Panc1 (cell line): ENCODE results near the gene RARRES2. TPM values are rescaled to one million over a fixed set of nuclear protein-coding genes. Genes with fewer than 3 reads are reported as not detected.

Experiments
- ATAC-seq: fragments of 200-7000 bp; cut with Tn5 transposase; 2 replicates; pipeline ENCODE4 v1.9.1; 2020; ENCODE audit warnings: mild to moderate bottlenecking, moderate library complexity
- BruUV-seq: library from RNA; stranded (reverse); fragments of 400-500 nt; replicated peaks from 2 replicates; lab custom pipeline; 2021; lab: Mats Ljungman, UMichigan
- CTCF ChIA-PET: fragments of 300-600 bp; sonication (Branson Sonifier 250); formaldehyde crosslinking; loops from one replicate; lab custom pipeline; 2022; ENCODE audit warnings: antibody characterized with exemption; lab: Charles Lee
- POLR2A ChIA-PET: fragments of 300-600 bp; sonication (Branson Sonifier 250); formaldehyde crosslinking; loops from one replicate; lab custom pipeline; 2022; ENCODE audit warnings: antibody characterized with exemption; lab: Charles Lee
- DNase-seq: peaks from one replicate; pipeline ENCODE4 v3.0.0-alpha.2; 2010; ENCODE audit warnings: low read depth, low spot score
- H3K27ac ChIP-seq: 2 replicates; pipeline ENCODE4 v1.5.1; 2011; ENCODE audit warnings: mild to moderate bottlenecking, low read length, inconsistent platforms
- H3K27me3 ChIP-seq: fragments of 200-500 bp; sonication (Bioruptor generic); 2 replicates; pipeline ENCODE4 v1.6.0; 2014; ENCODE audit warnings: low read length, inconsistent platforms; ENCODE audit not compliant: control insufficient read depth, insufficient read depth
- H3K36me3 ChIP-seq: fragments of 200-500 bp; sonication (Bioruptor generic); 2 replicates; pipeline ENCODE4 v1.5.1; 2014; ENCODE audit warnings: inconsistent platforms, mild to moderate bottlenecking, low read length, moderate library complexity; ENCODE audit not compliant: control insufficient read depth, insufficient read depth
- H3K4me1 ChIP-seq: 2 replicates; pipeline ENCODE4 v1.5.1; 2011; ENCODE audit warnings: inconsistent platforms, mild to moderate bottlenecking, low read length, moderate library complexity; ENCODE audit not compliant: control insufficient read depth, insufficient read depth
- H3K4me3 ChIP-seq, 2 experiments: 2 replicates each; pipeline ENCODE4 v1.5.1; 2011 to 2012; ENCODE audit warnings: low read depth in 2 of 2, low read length in 2 of 2, mild to moderate bottlenecking in 2 of 2, inconsistent platforms in 1 of 2, moderate library complexity in 1 of 2
- H3K9me3 ChIP-seq: fragments of 200-500 bp; sonication (Bioruptor generic); 2 replicates; pipeline ENCODE4 v1.5.1; 2014; ENCODE audit warnings: low read depth, mild to moderate bottlenecking, inconsistent platforms, low read length, moderate library complexity; ENCODE audit not compliant: control insufficient read depth, insufficient read depth
- POLR2AphosphoS5 ChIP-seq: IDR thresholded peaks from 2 replicates; pipeline ENCODE4 v1.6.1; 2012; ENCODE audit warnings: mild to moderate bottlenecking, low read depth, low read length, moderate library complexity
- SIN3A ChIP-seq: IDR thresholded peaks from 2 replicates; pipeline ENCODE4 v1.6.1; 2012; ENCODE audit warnings: low read depth, mild to moderate bottlenecking, low read length, moderate library complexity, borderline replicate concordance; ENCODE audit not compliant: insufficient read depth
- TCF7L2 ChIP-seq: IDR thresholded peaks from 2 replicates; pipeline ENCODE4 v1.6.1; 2011; ENCODE audit warnings: mild to moderate bottlenecking, low read depth, low read length, inconsistent platforms
- in situ Hi-C: cut with HindIII; loops from 2 replicates; pipeline ENCODE4 v1.10.0; 2016; ENCODE audit warnings: low sequenced_read_pairs, low pct_unique_long_range_greater_than_20kb
- intact Hi-C: fragments of 100-400 bp; cut with micrococcal nuclease; formaldehyde crosslinking; loops from one replicate; pipeline ENCODE4 v1.10.0; 2022; ENCODE audit not compliant: unreplicated experiment
- total RNA-seq: library from RNA; stranded (reverse); gene quantifications from one replicate; pipeline ENCODE4 v1.2.1, GENCODE V29; 2021; ENCODE audit not compliant: unreplicated experiment
- TF ChIP-seq, protein P1 (sequence below), 2 experiments: IDR thresholded peaks; 2 replicates each; pipeline ENCODE4 v1.6.1; 2011 to 2012; ENCODE audit warnings: low read depth in 2 of 2, control low read depth in 1 of 2, low read length in 1 of 2, mild to moderate bottlenecking in 1 of 2, moderate library complexity in 1 of 2; ENCODE audit not compliant: insufficient read depth in 1 of 2
- TF ChIP-seq, protein P2 (sequence below): fragments of 450-650 bp; IDR thresholded peaks from 2 replicates; pipeline ENCODE4 v1.5.1; 2017; ENCODE audit warnings: mild to moderate bottlenecking

RARRES2 gene
- total RNA-seq, 1 experiment from 2014 or later, result 1.1 TPM

DNA sequence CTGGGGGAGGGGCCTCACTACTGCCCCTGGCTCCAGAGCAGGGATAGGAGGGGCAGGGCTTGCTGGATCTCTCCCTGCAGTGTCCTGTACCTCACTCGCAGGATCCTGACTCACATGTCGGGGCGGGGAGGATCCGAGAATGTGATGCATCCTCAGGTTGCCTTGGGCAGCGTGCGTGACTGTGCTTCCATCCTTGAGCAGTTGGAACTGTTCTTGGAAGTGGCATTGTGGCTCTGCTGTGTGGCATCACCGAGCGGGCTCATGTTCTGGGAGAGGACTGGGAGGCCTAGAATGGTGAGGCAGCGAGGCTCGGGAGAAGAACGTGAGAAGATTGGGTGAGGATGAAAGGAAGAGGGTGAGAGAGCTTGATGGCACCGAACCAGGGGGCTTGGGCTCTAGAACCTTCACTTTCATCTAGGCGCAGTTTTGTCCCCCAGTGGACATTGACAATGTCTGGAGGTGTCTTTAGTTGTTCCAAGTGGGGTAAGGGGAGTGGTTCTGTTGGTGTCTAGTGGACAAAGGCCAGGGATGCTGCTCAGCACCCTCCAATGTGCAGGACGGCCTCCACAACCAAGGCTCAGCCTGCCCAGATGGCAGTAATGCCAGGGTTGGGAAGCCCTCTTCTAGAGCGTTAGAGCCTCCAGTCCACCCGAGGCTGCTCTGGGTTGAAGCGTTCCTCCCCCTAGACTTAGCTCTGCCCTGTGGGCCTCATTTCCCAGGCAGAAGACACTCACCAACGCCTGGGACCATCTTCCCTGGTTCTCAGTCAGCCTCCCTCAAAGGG, 8.4 kb downstream of the RARRES2 start:
- Histone ChIP-seq H3K4me3 (no peak overlapping the region), H3K4me1 (no peaks in the 10 kb centered on the region), H3K27me3 (no peaks in the 10 kb centered on the region), H3K36me3 (no peaks in the 10 kb centered on the region), H3K9me3 (no peaks in the 10 kb centered on the region), H3K27ac (no peak overlapping the region)
- intact Hi-C loops, result no loop called here
- no peak for ATAC-seq
- in situ Hi-C loops, result no loop called here
- TF ChIP-seq SIN3A (no peak), POLR2AphosphoS5 (no peak)
- TF ChIP-seq, protein P1, sequence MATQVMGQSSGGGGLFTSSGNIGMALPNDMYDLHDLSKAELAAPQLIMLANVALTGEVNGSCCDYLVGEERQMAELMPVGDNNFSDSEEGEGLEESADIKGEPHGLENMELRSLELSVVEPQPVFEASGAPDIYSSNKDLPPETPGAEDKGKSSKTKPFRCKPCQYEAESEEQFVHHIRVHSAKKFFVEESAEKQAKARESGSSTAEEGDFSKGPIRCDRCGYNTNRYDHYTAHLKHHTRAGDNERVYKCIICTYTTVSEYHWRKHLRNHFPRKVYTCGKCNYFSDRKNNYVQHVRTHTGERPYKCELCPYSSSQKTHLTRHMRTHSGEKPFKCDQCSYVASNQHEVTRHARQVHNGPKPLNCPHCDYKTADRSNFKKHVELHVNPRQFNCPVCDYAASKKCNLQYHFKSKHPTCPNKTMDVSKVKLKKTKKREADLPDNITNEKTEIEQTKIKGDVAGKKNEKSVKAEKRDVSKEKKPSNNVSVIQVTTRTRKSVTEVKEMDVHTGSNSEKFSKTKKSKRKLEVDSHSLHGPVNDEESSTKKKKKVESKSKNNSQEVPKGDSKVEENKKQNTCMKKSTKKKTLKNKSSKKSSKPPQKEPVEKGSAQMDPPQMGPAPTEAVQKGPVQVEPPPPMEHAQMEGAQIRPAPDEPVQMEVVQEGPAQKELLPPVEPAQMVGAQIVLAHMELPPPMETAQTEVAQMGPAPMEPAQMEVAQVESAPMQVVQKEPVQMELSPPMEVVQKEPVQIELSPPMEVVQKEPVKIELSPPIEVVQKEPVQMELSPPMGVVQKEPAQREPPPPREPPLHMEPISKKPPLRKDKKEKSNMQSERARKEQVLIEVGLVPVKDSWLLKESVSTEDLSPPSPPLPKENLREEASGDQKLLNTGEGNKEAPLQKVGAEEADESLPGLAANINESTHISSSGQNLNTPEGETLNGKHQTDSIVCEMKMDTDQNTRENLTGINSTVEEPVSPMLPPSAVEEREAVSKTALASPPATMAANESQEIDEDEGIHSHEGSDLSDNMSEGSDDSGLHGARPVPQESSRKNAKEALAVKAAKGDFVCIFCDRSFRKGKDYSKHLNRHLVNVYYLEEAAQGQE (IDR thresholded peaks at IDR 0.05; ENCODE audit: insufficient read depth in 1 of 2, low read depth in 2 of 2, low read length in 1 of 2), result no peak
- DNase-seq, result no peak
- POLR2A ChIA-PET, result no interaction called here
- CTCF ChIA-PET, result no interaction called here
- BruUV-seq, result no TSS peak

DNA sequence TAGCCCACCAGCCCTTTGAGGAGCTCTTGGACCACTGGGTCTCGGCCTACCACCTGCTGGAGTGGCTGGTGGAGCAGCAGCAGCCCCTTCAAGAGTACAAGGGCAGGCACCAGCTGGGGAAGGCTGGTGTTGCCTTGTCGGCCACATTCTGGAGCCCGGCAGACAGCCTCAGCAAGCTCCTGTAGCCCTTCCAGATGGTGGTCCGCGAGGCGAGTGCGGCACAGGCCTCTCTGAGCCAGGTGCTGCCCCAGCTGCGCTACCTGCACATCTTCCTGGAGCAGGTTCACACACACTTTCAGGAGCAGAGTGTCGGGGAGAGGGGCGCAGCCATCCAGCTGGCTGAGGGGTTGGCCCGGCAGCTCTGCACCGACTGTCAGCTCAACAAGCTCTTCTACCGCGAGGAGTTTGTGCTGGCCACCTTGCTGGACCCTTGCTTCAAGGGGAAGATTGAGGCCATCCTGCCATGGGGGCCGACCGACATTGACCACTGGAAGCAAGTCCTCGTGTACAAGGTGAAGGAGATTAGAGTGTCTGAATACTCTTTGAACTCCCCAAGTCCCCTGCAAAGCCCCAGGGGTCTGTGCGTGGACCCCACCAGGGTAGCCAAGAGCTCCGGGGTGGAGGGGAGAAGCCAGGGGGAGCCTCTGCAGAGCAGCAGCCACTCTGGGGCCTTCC, 11.1 kb downstream of the RARRES2 start:
- no peak overlapping the region for H3K27ac ChIP-seq
- ATAC-seq, result no peak
- no peaks in the 10 kb centered on the region for H3K4me1 ChIP-seq
- ChIA-PET CTCF (no interaction called here), POLR2A (no interaction called here)
- TF ChIP-seq TCF7L2 (no peak), SIN3A (no peak), POLR2AphosphoS5 (no peak)
- TF ChIP-seq, protein P1 (IDR thresholded peaks at IDR 0.05; ENCODE audit: insufficient read depth in 1 of 2, low read depth in 2 of 2, low read length in 1 of 2), result no peak
- TF ChIP-seq, protein P2, sequence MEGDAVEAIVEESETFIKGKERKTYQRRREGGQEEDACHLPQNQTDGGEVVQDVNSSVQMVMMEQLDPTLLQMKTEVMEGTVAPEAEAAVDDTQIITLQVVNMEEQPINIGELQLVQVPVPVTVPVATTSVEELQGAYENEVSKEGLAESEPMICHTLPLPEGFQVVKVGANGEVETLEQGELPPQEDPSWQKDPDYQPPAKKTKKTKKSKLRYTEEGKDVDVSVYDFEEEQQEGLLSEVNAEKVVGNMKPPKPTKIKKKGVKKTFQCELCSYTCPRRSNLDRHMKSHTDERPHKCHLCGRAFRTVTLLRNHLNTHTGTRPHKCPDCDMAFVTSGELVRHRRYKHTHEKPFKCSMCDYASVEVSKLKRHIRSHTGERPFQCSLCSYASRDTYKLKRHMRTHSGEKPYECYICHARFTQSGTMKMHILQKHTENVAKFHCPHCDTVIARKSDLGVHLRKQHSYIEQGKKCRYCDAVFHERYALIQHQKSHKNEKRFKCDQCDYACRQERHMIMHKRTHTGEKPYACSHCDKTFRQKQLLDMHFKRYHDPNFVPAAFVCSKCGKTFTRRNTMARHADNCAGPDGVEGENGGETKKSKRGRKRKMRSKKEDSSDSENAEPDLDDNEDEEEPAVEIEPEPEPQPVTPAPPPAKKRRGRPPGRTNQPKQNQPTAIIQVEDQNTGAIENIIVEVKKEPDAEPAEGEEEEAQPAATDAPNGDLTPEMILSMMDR, result no peak
- in situ Hi-C loops (no loop called here), intact Hi-C loops (no loop called here)
- H3K27me3 ChIP-seq, result no peaks in the 10 kb centered on the region
- DNase-seq, result no peak
- H3K4me3 ChIP-seq, result no peak overlapping the region
- H3K36me3 ChIP-seq, result no peaks in the 10 kb centered on the region
- no peaks in the 10 kb centered on the region for H3K9me3 ChIP-seq
- BruUV-seq, result no TSS peak
